HG03460 (cell line): ENCODE data around the gene HADHB.
"Not testable (repeated sequence)": the region's sequence is repeated elsewhere in the genome, so short reads cannot be mapped to it uniquely, and the experiment has no call there.

Experiments
- ATAC-seq: cut with Tn5 transposase; IDR thresholded peaks from one replicate; pipeline ENCODE4 v1.9.1; 2021; ENCODE audit not compliant: unreplicated experiment

Gene HADHB

GRCh38 chr2:26290001-26290400 lies 45.3 kb downstream of the HADHB start:
- ATAC-seq = no peak

GRCh38 chr2:26292646-26293045 lies 47.9 kb downstream of the HADHB start:
- no peak for ATAC-seq

GRCh38 chr2:26295511-26295910 lies 50.8 kb downstream of the HADHB start:
- ATAC-seq = no peak

GRCh38 chr2:26297061-26297460 lies 52.3 kb downstream of the HADHB start:
- no peak for ATAC-seq

- no peak for ATAC-seq
Observed at GRCh38 chr2:26298286-26298637, 53.5 kb downstream of the HADHB start.

GRCh38 chr2:26298638-26299393 lies 54.1 kb downstream of the HADHB start:
- no peak for ATAC-seq

GRCh38 chr2:26299471-26300101 lies 54.8 kb downstream of the HADHB start:
- ATAC-seq = no peak

GRCh38 chr2:26300234-26300925 lies 55.6 kb downstream of the HADHB start:
- no peak for ATAC-seq

GRCh38 chr2:26302846-26303245 lies 58.1 kb downstream of the HADHB start:
- no peak for ATAC-seq

GRCh38 chr2:26305094-26305493 lies 60.4 kb downstream of the HADHB start:
- not testable (repeated sequence) for ATAC-seq

GRCh38 chr2:26305540-26305939 lies 60.8 kb downstream of the HADHB start:
- no peak for ATAC-seq

GRCh38 chr2:26309921-26310320 lies 65.2 kb downstream of the HADHB start:
- ATAC-seq = no peak

GRCh38 chr2:26312471-26312870 lies 67.7 kb downstream of the HADHB start:
- ATAC-seq = no peak

GRCh38 chr2:26313446-26313845 lies 68.7 kb downstream of the HADHB start:
- no peak for ATAC-seq

GRCh38 chr2:26314243-26314642 lies 69.5 kb downstream of the HADHB start:
- ATAC-seq = no peak

GRCh38 chr2:26316041-26316440 lies 71.3 kb downstream of the HADHB start:
- ATAC-seq = no peak

GRCh38 chr2:26316845-26317244 lies 72.1 kb downstream of the HADHB start:
- ATAC-seq = no peak

- ATAC-seq = no peak
Observed at GRCh38 chr2:26317377-26318105, 72.8 kb downstream of the HADHB start.

- no peak for ATAC-seq
Observed at GRCh38 chr2:26318950-26319349, 74.2 kb downstream of the HADHB start.

GRCh38 chr2:26324479-26324878 lies 79.7 kb downstream of the HADHB start:
- not testable (repeated sequence) for ATAC-seq

- ATAC-seq = no peak
Observed at GRCh38 chr2:26324903-26325302, 80.2 kb downstream of the HADHB start.
